ENCODE results near the gene OCIAD1.
"Not testable (repeated sequence)": the region's sequence is repeated elsewhere in the genome, so short reads cannot be mapped to it uniquely, and the experiment has no call there.

Gene OCIAD1

GRCh38 chr4:48792348-48793006 is 38.4 kb upstream of the OCIAD1 start:
- no peak for TF ChIP-seq CTCF (IDR thresholded peaks at IDR 0.05; ENCODE audit: extremely low read depth, missing control alignments)
- no peak for DNase-seq (ENCODE audit: low spot score)

- DNase-seq (ENCODE audit: low spot score), result no peak
- TF ChIP-seq CTCF (IDR thresholded peaks at IDR 0.05; ENCODE audit: extremely low read depth, missing control alignments), result no peak
Observed at GRCh38 chr4:48795108-48795507, 35.8 kb upstream of the OCIAD1 start.

- no peak for TF ChIP-seq CTCF (IDR thresholded peaks at IDR 0.05; ENCODE audit: extremely low read depth, missing control alignments)
- DNase-seq (ENCODE audit: low spot score), result no peak
Observed at GRCh38 chr4:48796191-48796926, 34.5 kb upstream of the OCIAD1 start.

GRCh38 chr4:48796927-48797679 is 33.8 kb upstream of the OCIAD1 start:
- no peak for DNase-seq (ENCODE audit: low spot score)
- TF ChIP-seq CTCF (IDR thresholded peaks at IDR 0.05; ENCODE audit: extremely low read depth, missing control alignments), result no peak

GRCh38 chr4:48798117-48798516 is 32.8 kb upstream of the OCIAD1 start:
- no peak for DNase-seq (ENCODE audit: low spot score)
- no peak for TF ChIP-seq CTCF (IDR thresholded peaks at IDR 0.05; ENCODE audit: extremely low read depth, missing control alignments)

GRCh38 chr4:48799157-48799556 is 31.7 kb upstream of the OCIAD1 start:
- no peak for DNase-seq (ENCODE audit: low spot score)
- TF ChIP-seq CTCF (IDR thresholded peaks at IDR 0.05; ENCODE audit: extremely low read depth, missing control alignments), result no peak

GRCh38 chr4:48800155-48800554 is 30.7 kb upstream of the OCIAD1 start:
- DNase-seq (ENCODE audit: low spot score), result not testable (repeated sequence)

All from GM20000 (cell line).